HS-27A (cell line): ENCODE results near the gene ASPM.
A peak's percentile ranks its signal among the peaks of the same experiment; 100 is the strongest.
"Not testable (repeated sequence)": the region's sequence is repeated elsewhere in the genome, so short reads cannot be mapped to it uniquely, and the experiment has no call there.

Experiments
- DNase-seq: peaks from one replicate; pipeline ENCODE4 v3.0.0-alpha.2; 2012; ENCODE audit warnings: low read depth, missing footprints

The ASPM gene

GRCh38 chr1:197143276-197143675 lies 3.2 kb downstream of the ASPM start:
- no peak for DNase-seq

- no peak for DNase-seq
Measured at GRCh38 chr1:197141575-197141974, 4.9 kb downstream of the ASPM start.

- no peak for DNase-seq
Measured at GRCh38 chr1:197140121-197140520, 6.3 kb downstream of the ASPM start.

- no peak for DNase-seq
Measured at GRCh38 chr1:197139169-197139568, 7.3 kb downstream of the ASPM start.

GRCh38 chr1:197137322-197137721 lies 9.1 kb downstream of the ASPM start:
- DNase-seq: no peak

GRCh38 chr1:197130677-197131304 lies 15.7 kb downstream of the ASPM start:
- peak; percentile 34 for DNase-seq

- no peak for DNase-seq
Measured at GRCh38 chr1:197129698-197130097, 16.8 kb downstream of the ASPM start.

GRCh38 chr1:197127246-197127912 lies 19.1 kb downstream of the ASPM start:
- DNase-seq: no peak

GRCh38 chr1:197126691-197127090 lies 19.8 kb downstream of the ASPM start:
- DNase-seq: no peak

- DNase-seq: no peak
Measured at GRCh38 chr1:197124376-197124775, 22.1 kb downstream of the ASPM start.

GRCh38 chr1:197116156-197116555 lies 30.3 kb downstream of the ASPM start:
- DNase-seq: no peak

GRCh38 chr1:197106869-197107268 lies 39.6 kb downstream of the ASPM start:
- DNase-seq: no peak

GRCh38 chr1:197103300-197103699 lies 43.2 kb downstream of the ASPM start:
- DNase-seq: no peak

- DNase-seq: no peak
Measured at GRCh38 chr1:197101978-197102377, 44.5 kb downstream of the ASPM start.

- no peak for DNase-seq
Measured at GRCh38 chr1:197100677-197101076, 45.8 kb downstream of the ASPM start.

GRCh38 chr1:197099444-197099843 lies 47.0 kb downstream of the ASPM start:
- no peak for DNase-seq

- DNase-seq: not testable (repeated sequence)
Measured at GRCh38 chr1:197096971-197097370, 49.5 kb downstream of the ASPM start.

GRCh38 chr1:197096137-197096536 lies 50.3 kb downstream of the ASPM start:
- no peak for DNase-seq

- DNase-seq: no peak
Measured at GRCh38 chr1:197093226-197093885, 53.1 kb downstream of the ASPM start.

- DNase-seq: no peak
Measured at GRCh38 chr1:197092491-197093023, 53.9 kb downstream of the ASPM start.

- no peak for DNase-seq
Measured at GRCh38 chr1:197083474-197083873, 63.0 kb downstream of the ASPM start.

GRCh38 chr1:197081117-197081753 lies 65.2 kb downstream of the ASPM start:
- no peak for DNase-seq

GRCh38 chr1:197080323-197080722 lies 66.1 kb downstream of the ASPM start:
- DNase-seq: no peak
